Nephron (organoid): ENCODE measurements around the gene PIGZ.

Experiments used
- H3K27ac Mint-ChIP-seq, 3 experiments: 2 replicates each; pipeline ENCODE4 v1.8.0; 2020; ENCODE audit warnings: mixed read lengths in 3 of 3, mild to moderate bottlenecking in 2 of 3, moderate library complexity in 1 of 3
- H3K27me3 Mint-ChIP-seq: 2 replicates; pipeline ENCODE4 v1.8.0; 2021; ENCODE audit warnings: low read depth, mild to moderate bottlenecking, moderate library complexity, mixed read lengths
- H3K36me3 Mint-ChIP-seq: 2 replicates; pipeline ENCODE4 v1.8.0; 2020; ENCODE audit warnings: low read depth, mixed read lengths
- H3K4me1 Mint-ChIP-seq: 2 replicates; pipeline ENCODE4 v1.8.0; 2020; ENCODE audit warnings: mixed read lengths
- H3K4me3 Mint-ChIP-seq, 3 experiments: 2 replicates each; pipeline ENCODE4 v1.8.0; 2020; ENCODE audit warnings: mild to moderate bottlenecking in 3 of 3, mixed read lengths in 3 of 3, moderate library complexity in 2 of 3
- H3K9me3 Mint-ChIP-seq: 2 replicates; pipeline ENCODE4 v1.8.0; 2020; ENCODE audit warnings: mixed read lengths
- CTCF ChIP-seq, 3 experiments: fragments of 200-600 bp; sonication (generic); IDR thresholded peaks; one replicate each; pipeline ENCODE4 v1.5.0; 2021; ENCODE audit warnings: antibody characterized with exemption in 3 of 3; ENCODE audit not compliant: unreplicated experiment in 3 of 3

Gene PIGZ

GRCh38 chr3:196987022-196987421 is 18.4 kb upstream of the PIGZ start:
- H3K9me3 Mint-ChIP-seq = peaks cover 7% of the 10 kb centered on the region

GRCh38 chr3:196985954-196986885 is 17.6 kb upstream of the PIGZ start:
- Mint-ChIP-seq H3K27me3 (no peaks in the 10 kb centered on the region), H3K4me3 (no peak overlapping the region), H3K27ac (no peak overlapping the region), H3K36me3 (peaks cover 5% of the 10 kb centered on the region), H3K9me3 (peaks cover 11% of the 10 kb centered on the region), H3K4me1 (no peaks in the 10 kb centered on the region)
- TF ChIP-seq CTCF (IDR thresholded peaks at IDR 0.05; ENCODE audit: unreplicated experiment in 3 of 3) = no peak

More at GRCh38 chr3:196987022-196987421, 18.4 kb upstream of the PIGZ start:
- no peak overlapping the region for H3K4me3 Mint-ChIP-seq
- no peaks in the 10 kb centered on the region for H3K27me3 Mint-ChIP-seq
- H3K4me1 Mint-ChIP-seq = no peaks in the 10 kb centered on the region
- no peak for TF ChIP-seq CTCF (IDR thresholded peaks at IDR 0.05; ENCODE audit: unreplicated experiment in 3 of 3)
- H3K36me3 Mint-ChIP-seq = no peaks in the 10 kb centered on the region
- no peak overlapping the region for H3K27ac Mint-ChIP-seq

GRCh38 chr3:196985298-196985697 is 16.7 kb upstream of the PIGZ start:
- Mint-ChIP-seq H3K9me3 (peaks cover 14% of the 10 kb centered on the region), H3K27me3 (no peaks in the 10 kb centered on the region), H3K4me1 (no peaks in the 10 kb centered on the region), H3K4me3 (no peak overlapping the region), H3K36me3 (peaks cover 5% of the 10 kb centered on the region), H3K27ac (no peak overlapping the region)
- no peak for TF ChIP-seq CTCF (IDR thresholded peaks at IDR 0.05; ENCODE audit: unreplicated experiment in 3 of 3)

- no peak for TF ChIP-seq CTCF (IDR thresholded peaks at IDR 0.05; ENCODE audit: unreplicated experiment in 3 of 3)
- Mint-ChIP-seq H3K4me1 (no peaks in the 10 kb centered on the region), H3K27me3 (peaks cover 7% of the 10 kb centered on the region), H3K4me3 (no peak overlapping the region), H3K36me3 (peaks cover 5% of the 10 kb centered on the region), H3K27ac (no peak overlapping the region), H3K9me3 (peaks cover 14% of the 10 kb centered on the region)
These were observed 14.6 kb upstream of the PIGZ start for GRCh38 chr3:196983186-196983585.

GRCh38 chr3:196981657-196982056 is 13.0 kb upstream of the PIGZ start:
- H3K27ac Mint-ChIP-seq = no peak overlapping the region
- H3K4me3 Mint-ChIP-seq = no peak overlapping the region
- H3K9me3 Mint-ChIP-seq = peaks cover 14% of the 10 kb centered on the region
- TF ChIP-seq CTCF (IDR thresholded peaks at IDR 0.05; ENCODE audit: unreplicated experiment in 3 of 3) = no peak
- peaks cover 5% of the 10 kb centered on the region for H3K36me3 Mint-ChIP-seq
- no peaks in the 10 kb centered on the region for H3K4me1 Mint-ChIP-seq
- H3K27me3 Mint-ChIP-seq = peaks cover 8% of the 10 kb centered on the region

- Mint-ChIP-seq H3K27me3 (peaks cover 8% of the 10 kb centered on the region), H3K27ac (no peak overlapping the region), H3K4me1 (no peaks in the 10 kb centered on the region), H3K9me3 (peaks cover 14% of the 10 kb centered on the region), H3K4me3 (no peak overlapping the region), H3K36me3 (peaks cover 5% of the 10 kb centered on the region)
- TF ChIP-seq CTCF (IDR thresholded peaks at IDR 0.05; ENCODE audit: unreplicated experiment in 3 of 3) = no peak
These were observed 10.9 kb upstream of the PIGZ start for GRCh38 chr3:196979545-196979944.
